Right lobe of liver (tissue), 4 donors: ENCODE results near the gene LIG1.

Experiments
- CTCF ChIP-seq, 4 donors: fragments of 200-600 bp in 3 of 4; fragments of 450-650 bp in 1 of 4; IDR thresholded peaks; one replicate each; pipeline versions ENCODE4 v1.5.1 to v1.8.0; 2016 to 2022; ENCODE audit warnings: antibody characterized with exemption in 4 of 4, mild to moderate bottlenecking in 2 of 4
- POLR2A ChIP-seq: fragments of 450-650 bp; IDR thresholded peaks from one replicate; pipeline ENCODE4 v1.6.1; 2017; ENCODE audit warnings: antibody characterized with exemption, mild to moderate bottlenecking
- donor health status: DM: no; HTN: no; CAD: no.
- donor health status: DM: no; HTN: no; CAD: no.
- donor health status: DM: no; HTN: yes; CAD: no.

DNA sequence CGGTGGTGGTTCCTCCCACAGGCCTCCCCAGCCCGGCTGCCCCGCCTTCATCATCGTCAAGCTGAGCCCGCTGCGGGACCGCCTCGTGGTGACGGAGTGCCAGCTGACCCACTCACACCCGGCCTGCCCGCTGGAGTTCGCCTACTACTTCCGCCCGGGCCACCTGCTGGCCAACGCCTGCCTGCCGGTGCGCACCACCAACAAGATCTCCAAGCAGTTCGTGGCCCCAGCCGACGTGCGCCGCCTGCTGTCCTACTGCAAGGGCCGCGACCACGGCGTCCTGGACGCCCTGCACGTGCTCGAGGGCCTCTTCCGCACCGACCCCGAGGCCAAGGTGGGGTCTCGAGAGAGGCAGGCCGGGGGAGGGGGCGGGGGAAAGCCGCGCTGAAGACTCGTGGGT is 12.3 kb upstream of the LIG1 start:
- TF ChIP-seq POLR2A (no peak), CTCF (IDR thresholded peaks at IDR 0.05) (no peak)
